Heart left ventricle (tissue), 16 donors: Measurements from ENCODE around the gene RYR3. TPM values are rescaled to one million over a fixed set of nuclear protein-coding genes. Genes with fewer than 3 reads are reported as not detected.
"Not testable (repeated sequence)": the region's sequence is repeated elsewhere in the genome, so short reads cannot be mapped to it uniquely, and the experiment has no call there.

Source experiments
- ATAC-seq, 4 donors: fragments of 200-7000 bp; cut with Tn5 transposase; one replicate each; pipeline ENCODE4 v1.9.1; 2020 to 2022; ENCODE audit warnings: moderate library complexity in 4 of 4, mild to moderate bottlenecking in 3 of 4, moderate number of reproducible peaks in 1 of 4
- DNase-seq, 5 donors: peaks; one replicate each; pipeline ENCODE4 v3.0.0-alpha.2; 2020
- H3K27ac ChIP-seq, 12 donors: fragments of 200-600 bp; sonication (generic) in 4 of 12; one replicate each; pipeline versions ENCODE4 v1.5.0 to v1.8.0; 2016 to 2022; ENCODE audit warnings: mild to moderate bottlenecking in 2 of 12
- H3K27me3 ChIP-seq, 9 donors: fragments of 200-600 bp; sonication (generic) in 2 of 9; one replicate each; pipeline versions ENCODE4 v1.5.1 to v1.8.0; 2016 to 2022; ENCODE audit warnings: mild to moderate bottlenecking in 3 of 9
- H3K36me3 ChIP-seq, 9 donors: fragments of 200-600 bp; sonication (generic) in 2 of 9; one replicate each; pipeline versions ENCODE4 v1.5.0 to v1.8.0; 2018 to 2022; ENCODE audit warnings: mild to moderate bottlenecking in 2 of 9
- H3K4me1 ChIP-seq, 12 donors: fragments of 200-600 bp; sonication (generic) in 4 of 12; one replicate each; pipeline versions ENCODE4 v1.5.0 to v1.8.0; 2016 to 2022; ENCODE audit warnings: mild to moderate bottlenecking in 3 of 12
- H3K4me3 ChIP-seq, 12 donors: fragments of 200-600 bp; sonication (generic) in 4 of 12; one replicate each; pipeline versions ENCODE4 v1.5.0 to v1.8.0; 2017 to 2022; ENCODE audit warnings: mild to moderate bottlenecking in 9 of 12, moderate library complexity in 4 of 12
- H3K9me3 ChIP-seq, 12 donors: fragments of 200-600 bp; sonication (generic) in 4 of 12; one replicate each; pipeline versions ENCODE4 v1.5.0 to v1.8.0; 2016 to 2022; ENCODE audit warnings: mild to moderate bottlenecking in 1 of 12
- POLR2A ChIP-seq, 2 donors: fragments of 450-650 bp; IDR thresholded peaks; one replicate each; pipeline ENCODE4 v1.6.1; 2017; ENCODE audit warnings: antibody characterized with exemption in 2 of 2, mild to moderate bottlenecking in 2 of 2, moderate library complexity in 2 of 2
- WGBS, 4 donors: extraction: QIAGEN DNeasy Blood & Tissue Kit in 2 of 4; methylation state at CpG; one replicate each; pipeline versions ENCODE4 v1.1.5 to v1.1.7; 2013 to 2018; 5-methylcytosine and 5-hydroxymethylcytosine counted together
- intact Hi-C, 10 donors: fragments of 100-400 bp; cut with DNase I; formaldehyde crosslinking; loops; one replicate each; pipeline versions ENCODE4 v1.11.1 to v1.14.2; 2022
- polyA plus RNA-seq, 2 donors: library from polyadenylated mRNA; stranded (reverse); fragments of 200-250 nt; gene quantifications; one replicate each; pipeline ENCODE4 v1.2.3, GENCODE V29; 2013
- total RNA-seq, 9 donors: library from RNA; depleted of rRNA in 2 of 9; stranded (reverse); fragments of >200 nt in 2 of 9; fragmentation: NEBNext Ultra II Directional in 3 of 9; extraction: Animal tissue kit (Norgen Biotek cat#: 25700) in 3 of 9; gene quantifications; one replicate each; pipeline versions ENCODE4 v1.1.0 to v1.2.4, GENCODE V29; 2016 to 2023
- TF ChIP-seq, protein P1 (sequence below), 12 donors: fragments of 200-600 bp; sonication (generic) in 4 of 12; IDR thresholded peaks; one replicate each; pipeline versions ENCODE4 v1.5.0 to v1.8.0; 2018 to 2022; ENCODE audit warnings: antibody characterized with exemption in 12 of 12, mild to moderate bottlenecking in 5 of 12
- donor health status: ischemic (EF 13 %, LVEDD 7.1; RV severe dilation, severe dysfunction).
- donor health status: healthy with polysubstance abuse.
- donor health status: DM: no; HTN: yes; CAD: no.
- donor health status: DM: no; HTN: no; CAD: no.
- donor health status: ischemic (EF 25% LVEDD 6.9; RV normal size, moderate dysfunction).
- donor health status: ischemic (EF 25% LVEDD 5.7; RV mildly dilated, moderate dysfunction).
- donor health status: healthy.
- donor health status: DM: yes; HTN: yes; CAD: no.
- donor health status: ischemic (EF 35%, LVEDD 5.7; RV mildly dilated, moderate dysfunction).
- donor health status: nonischemic (EF 11% LVEDD 7.7; RV severe dilation, severe dysfunction).
- donor health status: DM: yes; HTN: yes; CAD: no.
- donor health status: PGD.
- donor health status: ischemic (EF 29% LVEDD 5.4; RV normal size, mild dysfunction).
- donor health status: nonischemic (EF 23%, LVEDD 6.1; RV moderate dilation, normal function).

RYR3 gene
- total and polyA plus RNA-seq, 11 donors, result 0.01 to 0.35 (median 0.23) TPM; not detected in 2

- no peak for ATAC-seq
- no peaks in the 10 kb centered on the region for H3K36me3 ChIP-seq
- no peaks in the 10 kb centered on the region for H3K9me3 ChIP-seq
- intact Hi-C loops, result no loop called here
- 68 to 76% (median 74%) methylated on average over 10 of the region's 10 CpGs for WGBS, 4 donors
- H3K27ac ChIP-seq, result no peak overlapping the region
- no peak for TF ChIP-seq POLR2A (IDR thresholded peaks at IDR 0.05)
- TF ChIP-seq, protein P1, sequence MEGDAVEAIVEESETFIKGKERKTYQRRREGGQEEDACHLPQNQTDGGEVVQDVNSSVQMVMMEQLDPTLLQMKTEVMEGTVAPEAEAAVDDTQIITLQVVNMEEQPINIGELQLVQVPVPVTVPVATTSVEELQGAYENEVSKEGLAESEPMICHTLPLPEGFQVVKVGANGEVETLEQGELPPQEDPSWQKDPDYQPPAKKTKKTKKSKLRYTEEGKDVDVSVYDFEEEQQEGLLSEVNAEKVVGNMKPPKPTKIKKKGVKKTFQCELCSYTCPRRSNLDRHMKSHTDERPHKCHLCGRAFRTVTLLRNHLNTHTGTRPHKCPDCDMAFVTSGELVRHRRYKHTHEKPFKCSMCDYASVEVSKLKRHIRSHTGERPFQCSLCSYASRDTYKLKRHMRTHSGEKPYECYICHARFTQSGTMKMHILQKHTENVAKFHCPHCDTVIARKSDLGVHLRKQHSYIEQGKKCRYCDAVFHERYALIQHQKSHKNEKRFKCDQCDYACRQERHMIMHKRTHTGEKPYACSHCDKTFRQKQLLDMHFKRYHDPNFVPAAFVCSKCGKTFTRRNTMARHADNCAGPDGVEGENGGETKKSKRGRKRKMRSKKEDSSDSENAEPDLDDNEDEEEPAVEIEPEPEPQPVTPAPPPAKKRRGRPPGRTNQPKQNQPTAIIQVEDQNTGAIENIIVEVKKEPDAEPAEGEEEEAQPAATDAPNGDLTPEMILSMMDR (IDR thresholded peaks at IDR 0.05), result no peak
- no peak overlapping the region for H3K4me3 ChIP-seq
- no peaks in the 10 kb centered on the region for H3K4me1 ChIP-seq
- H3K27me3 ChIP-seq, result no peaks in the 10 kb centered on the region
- DNase-seq, result no peak
These were observed 498.1 kb downstream of the RYR3 start for GRCh38 chr15:33808720-33809457.

DNA sequence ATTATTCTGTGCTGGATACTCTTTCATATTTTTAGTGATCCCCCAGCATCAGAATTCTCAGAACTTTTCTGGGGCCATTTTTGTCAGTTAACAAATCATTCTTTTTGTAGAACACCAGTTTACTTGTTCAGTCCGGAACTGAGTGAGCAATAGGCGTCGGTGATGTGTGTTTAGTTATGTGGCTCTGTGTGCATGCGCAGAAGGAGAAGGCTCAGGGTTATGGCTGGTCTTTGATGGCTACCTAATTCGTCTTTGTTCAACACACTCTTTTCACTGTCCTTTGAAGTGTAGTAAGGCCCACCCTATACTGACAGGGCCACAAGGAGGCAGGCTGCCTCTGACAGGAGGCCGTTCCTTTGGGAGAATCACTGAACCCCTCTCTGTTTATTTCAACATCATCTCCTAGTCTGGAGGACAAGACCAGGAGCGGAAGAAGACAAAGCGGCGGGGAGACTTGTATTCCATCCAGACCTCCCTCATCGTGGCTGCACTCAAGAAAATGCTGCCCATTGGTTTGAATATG is 499.4 kb downstream of the RYR3 start:
- ATAC-seq (no peak), DNase-seq (no peak)
- intact Hi-C loops, result no loop called here
- Histone ChIP-seq H3K4me1 (no peaks in the 10 kb centered on the region), H3K4me3 (no peak overlapping the region), H3K36me3 (no peaks in the 10 kb centered on the region), H3K27me3 (no peaks in the 10 kb centered on the region), H3K9me3 (no peaks in the 10 kb centered on the region), H3K27ac (no peak overlapping the region)
- WGBS, 4 donors, result 86 to 91% (median 90%) methylated on average over 10 of the region's 10 CpGs
- TF ChIP-seq, protein P1 (IDR thresholded peaks at IDR 0.05), result no peak
- TF ChIP-seq POLR2A (IDR thresholded peaks at IDR 0.05), result no peak

DNA sequence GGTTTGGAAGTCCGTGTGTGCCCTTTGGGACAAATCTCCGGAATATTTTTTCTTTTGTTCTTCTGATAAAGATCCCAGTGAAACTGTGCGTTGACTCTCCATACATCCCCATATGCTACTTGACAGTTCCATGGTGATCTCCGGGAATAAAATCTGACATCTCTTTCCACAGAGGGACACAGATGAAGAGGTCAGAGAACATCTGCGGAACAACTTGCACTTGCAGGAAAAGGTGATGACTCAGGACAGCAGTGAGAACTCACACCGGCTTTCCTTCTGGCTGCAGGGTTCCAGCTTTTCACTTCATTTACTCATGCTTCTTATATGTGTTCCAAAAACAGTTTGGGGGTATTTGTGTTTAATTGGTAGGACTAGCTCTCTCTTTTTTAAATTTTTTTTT is 500.0 kb downstream of the RYR3 start:
- no peaks in the 10 kb centered on the region for H3K36me3 ChIP-seq
- ATAC-seq (no peak), DNase-seq (no peak)
- WGBS, 4 donors, result 54 to 73% (median 65%) methylated on average over 6 of the region's 6 CpGs
- H3K4me3 ChIP-seq, result no peak overlapping the region
- H3K27me3 ChIP-seq, result no peaks in the 10 kb centered on the region
- H3K4me1 ChIP-seq, result no peaks in the 10 kb centered on the region
- no peaks in the 10 kb centered on the region for H3K9me3 ChIP-seq
- no peak overlapping the region for H3K27ac ChIP-seq
- intact Hi-C loops, result no loop called here
- TF ChIP-seq, protein P1 (IDR thresholded peaks at IDR 0.05), result no peak
- no peak for TF ChIP-seq POLR2A (IDR thresholded peaks at IDR 0.05)

DNA sequence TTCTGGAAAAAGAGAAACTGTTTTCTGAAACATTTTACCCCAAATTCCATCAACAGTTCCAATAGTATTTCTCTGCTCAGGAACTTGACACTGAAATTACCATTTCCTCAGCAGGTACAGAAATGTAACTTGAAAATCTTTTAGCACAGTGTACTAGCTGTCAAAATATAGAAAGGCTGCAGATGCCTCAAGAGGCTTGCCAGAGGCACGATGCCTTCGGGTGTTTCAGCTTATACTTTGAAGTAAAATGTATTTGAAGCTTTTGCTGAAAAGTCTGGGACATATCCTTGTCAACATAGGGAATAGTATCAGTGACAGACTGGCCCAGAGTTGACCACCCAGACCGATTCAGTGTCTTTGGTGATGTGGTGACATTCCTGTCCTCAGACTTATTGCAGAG is 503.1 kb downstream of the RYR3 start:
- 23 to 41% (median 29%) methylated on average over 3 of the region's 3 CpGs for WGBS, 4 donors
- DNase-seq (no peak), ATAC-seq (no peak)
- TF ChIP-seq, protein P1 (IDR thresholded peaks at IDR 0.05), result no peak
- no peak for TF ChIP-seq POLR2A (IDR thresholded peaks at IDR 0.05)
- no peak overlapping the region for H3K4me3 ChIP-seq
- no peaks in the 10 kb centered on the region for H3K27me3 ChIP-seq
- no peak overlapping the region for H3K27ac ChIP-seq
- no peaks in the 10 kb centered on the region for H3K4me1 ChIP-seq
- no peaks in the 10 kb centered on the region for H3K36me3 ChIP-seq
- no peaks in the 10 kb centered on the region for H3K9me3 ChIP-seq
- intact Hi-C loops, result no loop called here

GRCh38 chr15:33819499-33819898 is 508.7 kb downstream of the RYR3 start:
- intact Hi-C loops, result not testable (repeated sequence)
- 94 to 98% (median 97%) methylated on average over 6 of the region's 6 CpGs for WGBS, 4 donors

More at GRCh38 chr15:33819499-33819898, 508.7 kb downstream of the RYR3 start:
- not testable (repeated sequence) for H3K27me3 ChIP-seq, ATAC-seq, H3K4me3 ChIP-seq, H3K4me1 ChIP-seq, H3K27ac ChIP-seq, H3K36me3 ChIP-seq, H3K9me3 ChIP-seq, DNase-seq
